ENCODE results near the gene SLC38A2. TPM values are rescaled to one million over a fixed set of nuclear protein-coding genes. Genes with fewer than 3 reads are reported as not detected.

The SLC38A2 gene
- total RNA-seq, 4 donors from 2014 or later: 242 to 468 (median 286) TPM

DNA sequence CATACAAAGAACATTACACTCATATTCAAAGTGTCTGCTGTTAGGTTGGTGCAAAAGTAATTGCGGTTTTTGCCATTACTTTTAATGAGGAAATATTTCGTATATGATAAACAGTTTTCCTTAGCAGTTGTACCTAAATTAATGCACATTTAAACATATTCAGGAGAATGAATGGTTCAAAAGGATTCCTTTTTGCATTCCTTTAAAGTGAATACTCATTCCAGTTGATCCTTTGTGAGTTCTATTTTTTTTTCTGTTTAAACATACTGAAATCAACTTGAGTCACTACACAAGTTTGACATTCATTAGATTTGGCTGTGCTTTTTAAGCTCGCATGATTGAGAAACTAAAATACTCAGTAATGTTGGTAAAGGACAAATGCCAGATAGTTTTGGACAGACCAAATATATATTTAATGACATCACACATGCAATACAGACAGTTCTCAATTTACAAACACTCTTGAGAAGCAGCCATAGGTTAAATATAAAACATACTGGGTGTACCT lies 13.8 kb upstream of the SLC38A2 start:
- TF ChIP-seq, protein P1, sequence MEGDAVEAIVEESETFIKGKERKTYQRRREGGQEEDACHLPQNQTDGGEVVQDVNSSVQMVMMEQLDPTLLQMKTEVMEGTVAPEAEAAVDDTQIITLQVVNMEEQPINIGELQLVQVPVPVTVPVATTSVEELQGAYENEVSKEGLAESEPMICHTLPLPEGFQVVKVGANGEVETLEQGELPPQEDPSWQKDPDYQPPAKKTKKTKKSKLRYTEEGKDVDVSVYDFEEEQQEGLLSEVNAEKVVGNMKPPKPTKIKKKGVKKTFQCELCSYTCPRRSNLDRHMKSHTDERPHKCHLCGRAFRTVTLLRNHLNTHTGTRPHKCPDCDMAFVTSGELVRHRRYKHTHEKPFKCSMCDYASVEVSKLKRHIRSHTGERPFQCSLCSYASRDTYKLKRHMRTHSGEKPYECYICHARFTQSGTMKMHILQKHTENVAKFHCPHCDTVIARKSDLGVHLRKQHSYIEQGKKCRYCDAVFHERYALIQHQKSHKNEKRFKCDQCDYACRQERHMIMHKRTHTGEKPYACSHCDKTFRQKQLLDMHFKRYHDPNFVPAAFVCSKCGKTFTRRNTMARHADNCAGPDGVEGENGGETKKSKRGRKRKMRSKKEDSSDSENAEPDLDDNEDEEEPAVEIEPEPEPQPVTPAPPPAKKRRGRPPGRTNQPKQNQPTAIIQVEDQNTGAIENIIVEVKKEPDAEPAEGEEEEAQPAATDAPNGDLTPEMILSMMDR (IDR thresholded peaks at IDR 0.05): no peak
- no peak for TF ChIP-seq POLR2A (IDR thresholded peaks at IDR 0.05)
- Histone ChIP-seq H3K36me3 (no peaks in the 10 kb centered on the region), H3K27me3 (no peaks in the 10 kb centered on the region), H3K9me3 (no peaks in the 10 kb centered on the region), H3K4me1 (peaks cover 45 to 86% (median 66%) of the 10 kb centered on the region in 3 donors), H3K4me3 (peak overlapping the region in 2 of 4 donors; percentile 5 to 29), H3K27ac (peak overlapping the region; percentile 44 to 100 (median 84))
- DNase-seq: no peak
- 21 to 27% methylated on average over 3 of the region's 3 CpGs for WGBS, 2 donors
- intact Hi-C loops (cut with DNase I): no loop called here

DNA sequence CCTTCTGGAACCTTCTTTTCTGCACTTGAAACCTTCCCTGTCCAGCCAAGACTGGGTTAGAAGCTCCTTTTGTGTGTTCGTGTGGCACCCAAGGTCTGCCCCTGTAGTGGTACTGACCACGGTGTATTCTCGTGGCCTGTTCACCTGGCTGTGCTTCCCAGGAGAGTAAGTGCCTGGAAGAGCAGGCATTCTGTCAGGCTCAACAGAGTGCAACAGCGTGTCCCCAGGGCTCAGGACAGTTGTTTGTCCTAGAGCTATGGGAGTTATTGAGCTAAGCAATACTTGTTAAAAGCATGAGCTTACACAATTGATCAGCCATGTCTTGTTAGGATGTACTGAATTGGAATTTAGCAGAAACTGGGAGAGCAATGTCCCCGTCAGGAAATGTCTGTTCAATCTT lies 12.9 kb upstream of the SLC38A2 start:
- TF ChIP-seq POLR2A (IDR thresholded peaks at IDR 0.05): no peak
- TF ChIP-seq, protein P1 (IDR thresholded peaks at IDR 0.05): no peak
- Histone ChIP-seq H3K4me3 (peak overlapping the region in 1 of 4 donors; percentile 9), H3K9me3 (no peaks in the 10 kb centered on the region), H3K4me1 (peaks cover 45 to 76% (median 56%) of the 10 kb centered on the region in 3 donors), H3K27ac (peak overlapping the region; percentile 41 to 100 (median 99)), H3K36me3 (no peaks in the 10 kb centered on the region), H3K27me3 (no peaks in the 10 kb centered on the region)
- DNase-seq: no peak
- WGBS, 2 donors: 83 to 85% methylated on average over 5 of the region's 5 CpGs
- intact Hi-C loops (cut with DNase I): no loop called here

DNA sequence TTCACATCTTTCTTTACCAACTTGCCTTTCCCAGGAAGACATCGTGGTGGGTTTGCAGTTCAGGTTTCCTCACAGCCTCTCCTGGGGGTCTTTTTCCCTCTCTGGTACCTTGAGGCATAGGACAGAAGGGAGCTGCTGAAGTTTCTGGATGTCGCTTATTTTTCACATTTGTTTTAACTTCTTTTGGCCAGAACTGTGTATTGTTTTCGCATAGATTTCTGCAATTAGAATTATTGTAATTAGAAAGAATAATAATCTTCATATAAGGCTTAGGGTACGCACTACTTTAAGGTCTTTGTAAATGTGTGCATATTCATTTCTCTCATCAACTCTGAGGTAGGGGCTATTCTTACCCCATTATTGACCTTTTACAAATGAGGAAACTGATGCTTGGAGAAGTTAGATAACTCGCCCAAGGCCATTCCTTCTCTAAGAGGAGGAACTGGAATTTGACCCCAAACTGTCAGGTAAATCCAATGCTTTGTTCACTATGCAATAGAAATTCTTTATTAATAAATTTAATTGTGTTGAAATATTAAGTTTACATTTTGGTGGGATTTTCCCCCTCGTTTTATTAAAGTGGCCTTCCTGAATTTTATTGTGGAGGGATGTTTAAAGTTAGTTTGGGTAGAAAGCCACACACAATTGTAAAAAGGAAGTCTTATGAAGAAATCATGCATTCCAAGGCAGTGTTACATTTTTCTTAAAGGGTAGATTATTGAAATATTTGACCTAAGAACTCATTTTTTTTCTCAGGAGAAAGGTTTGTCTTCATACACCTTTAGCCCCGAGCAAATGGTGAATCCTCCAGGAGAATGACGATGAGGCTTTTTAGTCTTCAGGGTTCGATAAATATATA lies 12.1 kb upstream of the SLC38A2 start:
- H3K4me3 ChIP-seq: peak overlapping the region; percentile 58 to 82 (median 73)
- peaks cover 45 to 68% (median 50%) of the 10 kb centered on the region in 3 donors for H3K4me1 ChIP-seq
- H3K9me3 ChIP-seq: no peaks in the 10 kb centered on the region
- intact Hi-C loops (cut with DNase I): loop anchor here (5.0 kb wide), 1 partner anchor 278 kb away; no protein-coding TSS in a partner anchor
- H3K27ac ChIP-seq: peak overlapping the region; percentile 96 to 100 (median 99)
- WGBS, 2 donors: 66% methylated on average over 9 of the region's 9 CpGs
- TF ChIP-seq POLR2A (IDR thresholded peaks at IDR 0.05): no peak
- TF ChIP-seq, protein P1 (IDR thresholded peaks at IDR 0.05): no peak
- DNase-seq: no peak
- no peaks in the 10 kb centered on the region for H3K36me3 ChIP-seq
- no peaks in the 10 kb centered on the region for H3K27me3 ChIP-seq

DNA sequence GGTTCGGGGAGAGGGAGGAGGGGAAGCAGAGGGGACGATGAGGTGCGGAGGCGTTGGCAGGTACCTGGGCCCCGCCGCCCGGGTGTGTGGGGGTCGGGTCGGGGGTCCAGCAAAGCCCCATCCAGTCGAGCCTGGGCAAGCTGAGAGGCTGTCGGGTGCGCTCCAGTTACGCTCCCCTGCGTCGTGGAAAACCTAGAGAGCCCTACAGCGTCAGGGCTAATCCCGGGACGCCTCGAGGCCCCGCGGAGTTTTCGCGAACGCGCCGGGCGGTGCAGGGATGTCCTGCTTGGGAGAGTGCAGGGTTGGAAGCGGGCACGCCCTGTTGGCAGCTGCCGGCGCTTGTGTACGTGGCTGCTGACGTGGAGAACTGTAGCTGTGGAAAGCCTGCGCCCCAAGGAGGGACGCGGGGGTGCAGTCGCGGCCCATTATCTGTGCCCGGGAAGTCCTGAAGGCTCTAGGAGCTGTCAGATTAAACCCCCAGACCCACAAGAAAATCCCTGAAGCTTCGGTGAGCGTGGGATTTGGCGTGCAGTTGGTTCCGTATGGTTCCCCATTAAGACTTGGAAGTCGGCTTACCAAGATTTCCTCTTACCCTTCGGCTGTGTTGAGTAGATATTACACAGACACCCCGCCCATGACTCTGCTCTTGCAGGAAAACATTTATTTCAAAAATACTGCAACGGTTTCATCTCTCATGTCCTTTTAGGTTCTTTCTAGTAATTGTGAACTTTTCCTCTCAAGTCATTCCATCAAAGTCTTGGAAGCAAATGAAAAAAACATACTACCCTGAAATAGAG lies 11.3 kb upstream of the SLC38A2 start:
- TF ChIP-seq, protein P1 (IDR thresholded peaks at IDR 0.05): peak in 3 of 6 experiments; percentile 10 to 32 (median 21)
- TF ChIP-seq POLR2A (IDR thresholded peaks at IDR 0.05): peak in 3 of 4 donors; percentile 66 to 83 (median 80)
- intact Hi-C loops (cut with DNase I): loop anchor here (5.0 kb wide), 1 partner anchor 278 kb away; no protein-coding TSS in a partner anchor
- Histone ChIP-seq H3K27me3 (no peaks in the 10 kb centered on the region), H3K9me3 (no peaks in the 10 kb centered on the region), H3K27ac (peak overlapping the region; percentile 96 to 100 (median 99)), H3K4me1 (peaks cover 45 to 60% (median 48%) of the 10 kb centered on the region in 3 donors), H3K36me3 (no peaks in the 10 kb centered on the region), H3K4me3 (peak overlapping the region; percentile 58 to 82 (median 73))
- DNase-seq: peak; percentile 45
- 0 to 2% methylated on average over 19 to 23 of the region's 47 CpGs for WGBS, 2 donors

All from esophagus squamous epithelium (tissue), 5 donors.